GM19395 (cell line): Measurements from ENCODE around the gene CREB3L4.
"Not testable (repeated sequence)": the region's sequence is repeated elsewhere in the genome, so short reads cannot be mapped to it uniquely, and the experiment has no call there.

ENCODE experiments used
- ATAC-seq: cut with Tn5 transposase; IDR thresholded peaks from one replicate; pipeline ENCODE4 v1.9.1; 2021; ENCODE audit warnings: mild to moderate bottlenecking, moderate library complexity; ENCODE audit not compliant: unreplicated experiment

Gene CREB3L4

GRCh38 chr1:153958111-153958960, 9.4 kb upstream of the CREB3L4 start, which contains the start of gene CRTC2:
TSS of gene CRTC2 (minus strand) at chr1:153958612. CDS start at chr1:153958497, 115 bp downstream.
- peak; percentile 84 for ATAC-seq

GRCh38 chr1:153958961-153959260, 8.8 kb upstream of the CREB3L4 start:
- ATAC-seq: no peak

GRCh38 chr1:153959454-153959853, 8.2 kb upstream of the CREB3L4 start:
- ATAC-seq: no peak

DNA sequence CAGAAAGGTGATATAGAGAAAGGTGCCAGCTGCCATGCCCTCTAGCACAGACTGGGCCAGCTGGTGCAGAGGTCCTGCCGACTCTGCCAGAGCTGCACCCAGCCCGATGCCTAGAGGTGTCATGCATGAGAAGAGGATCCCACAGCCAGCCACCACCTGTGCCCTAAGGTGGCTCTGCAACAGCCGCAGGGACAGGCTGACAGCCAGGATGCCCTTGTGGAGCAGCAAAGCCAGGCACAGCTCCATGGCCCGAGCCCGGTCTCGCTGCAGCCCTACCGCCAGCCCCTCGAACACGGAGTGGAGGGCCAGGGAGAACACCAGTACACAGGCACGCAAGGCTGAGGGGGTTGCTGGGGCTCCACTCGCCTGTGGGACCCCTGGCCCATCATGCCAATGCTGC, 7.5 kb upstream of the CREB3L4 start:
- ATAC-seq: no peak

DNA sequence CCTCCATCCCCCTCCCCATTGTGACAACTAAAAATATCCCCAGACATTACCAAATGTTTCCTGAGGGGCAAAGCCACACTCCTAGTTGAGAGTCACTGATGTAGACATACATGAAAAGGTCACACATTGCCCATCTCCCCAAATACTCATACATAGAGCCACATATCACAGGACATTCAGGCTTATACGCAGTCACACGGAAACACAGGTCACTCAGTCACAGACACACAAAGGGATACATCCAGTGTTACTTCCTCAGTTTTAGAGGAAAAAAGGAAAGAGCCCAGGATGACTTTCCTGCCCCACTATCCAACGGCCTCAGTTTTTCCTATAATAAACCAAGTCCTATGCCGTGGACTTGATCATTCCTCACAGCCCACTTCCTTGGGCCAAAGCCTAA, 6.3 kb upstream of the CREB3L4 start:
- ATAC-seq: no peak

- no peak for ATAC-seq
These were observed 5.3 kb upstream of the CREB3L4 start for GRCh38 chr1:153962088-153963029.

DNA sequence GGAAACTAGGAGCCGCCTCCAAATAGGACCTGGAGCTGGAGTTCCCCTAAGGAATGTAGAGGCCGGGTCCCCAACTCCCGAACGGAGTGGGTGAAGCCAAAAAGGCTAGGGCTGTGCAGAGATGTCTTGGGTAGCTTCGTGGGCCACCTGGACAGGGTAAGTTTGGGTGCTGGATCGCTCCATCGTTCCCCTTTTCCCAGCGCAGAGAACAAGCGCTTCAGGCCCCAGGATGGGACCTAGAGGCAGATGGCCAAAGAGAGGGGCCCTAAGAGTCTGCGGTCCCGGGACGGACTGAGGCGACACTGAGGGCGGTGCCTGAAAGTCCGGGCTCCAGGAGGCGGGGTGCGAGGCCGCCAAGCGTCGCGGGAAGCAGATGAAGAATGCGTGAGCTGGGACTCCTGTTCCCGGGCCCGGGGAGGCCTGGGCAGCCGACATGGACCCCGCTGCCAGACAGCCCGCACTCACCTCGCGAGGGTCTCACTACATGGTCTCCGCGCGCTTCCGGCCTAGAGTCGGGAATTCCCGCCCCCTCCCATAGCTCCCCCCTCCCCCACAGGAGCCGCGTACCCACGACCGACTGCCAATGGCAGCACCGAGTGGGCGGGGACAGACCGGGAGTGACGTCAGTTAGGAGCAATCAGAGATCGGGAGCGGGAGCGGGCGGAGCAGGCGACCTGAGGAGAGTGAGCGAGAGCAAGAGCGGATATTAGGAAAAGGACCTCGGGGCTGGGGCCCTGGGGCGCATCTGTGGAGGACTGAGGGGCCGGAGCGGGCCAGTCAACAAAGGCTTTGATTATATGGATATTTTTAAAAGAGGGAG, 4.5 kb upstream of the CREB3L4 start, which contains the start of gene SLC39A1:
Gene SLC39A1, minus strand, starts transcription at position 508 of the 820 bp plus-strand sequence. CDS start 822 bp downstream, outside the sequence.
- ATAC-seq: peak; percentile 57

GRCh38 chr1:153963850-153964331, 3.8 kb upstream of the CREB3L4 start:
- ATAC-seq: peak; percentile 1

DNA sequence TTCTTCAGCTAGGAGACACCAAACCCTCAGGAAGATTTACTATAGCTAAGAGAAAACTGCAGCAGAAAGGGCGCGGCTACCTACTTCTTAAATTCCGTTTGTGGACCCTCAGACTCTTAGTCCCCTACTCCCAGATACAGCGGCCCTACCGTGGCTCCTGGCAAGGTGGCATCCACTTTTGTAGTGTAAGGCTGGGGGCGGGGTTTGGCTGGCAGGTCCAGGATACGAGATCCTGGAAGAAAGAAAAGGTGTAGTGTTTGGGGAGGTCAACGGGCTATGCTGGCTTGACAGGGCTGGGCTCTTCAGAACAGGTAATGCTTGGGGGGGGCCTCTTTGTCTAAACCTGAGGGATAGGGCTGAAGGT, 280 bp downstream of the CREB3L4 start:
- no peak for ATAC-seq

GRCh38 chr1:153968408-153968807, 706 bp downstream of the CREB3L4 start:
- ATAC-seq: no peak

DNA sequence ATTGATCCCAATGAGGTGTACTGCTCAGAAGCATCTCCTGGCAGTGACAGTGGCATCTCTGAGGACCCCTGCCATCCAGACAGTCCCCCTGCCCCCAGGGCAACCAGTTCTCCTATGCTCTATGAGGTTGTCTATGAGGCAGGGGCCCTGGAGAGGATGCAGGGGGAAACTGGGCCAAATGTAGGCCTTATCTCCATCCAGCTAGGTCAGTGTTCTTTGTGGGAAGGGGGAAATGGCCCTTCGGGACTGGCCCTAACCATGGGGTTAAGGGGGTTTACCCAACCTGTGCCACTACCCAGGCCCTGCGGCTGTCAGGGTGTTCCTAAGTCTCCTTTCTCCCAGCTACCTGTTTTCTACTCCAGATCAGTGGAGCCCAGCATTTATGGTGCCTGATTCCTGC, 1.3 kb downstream of the CREB3L4 start:
- no peak for ATAC-seq

DNA sequence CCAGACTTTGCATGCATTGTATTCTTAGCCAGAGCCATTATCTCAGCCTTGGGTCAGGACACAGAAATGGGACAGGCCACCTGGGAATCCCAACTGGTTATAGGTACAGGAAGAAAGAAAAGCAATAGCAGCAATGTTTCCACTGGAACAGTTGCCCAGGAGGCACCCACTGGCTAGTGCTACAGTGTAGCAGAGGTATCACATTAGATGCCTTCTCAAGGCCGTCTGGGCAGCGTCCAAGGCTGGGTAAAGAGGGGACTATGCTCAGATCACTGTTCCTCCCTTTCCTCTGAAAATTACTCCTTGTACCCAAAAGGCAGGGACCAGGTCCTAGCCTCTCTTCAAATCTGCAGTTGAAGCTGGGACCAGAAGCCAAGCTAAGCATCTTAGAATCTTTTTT, 2.6 kb downstream of the CREB3L4 start:
- no peak for ATAC-seq

DNA sequence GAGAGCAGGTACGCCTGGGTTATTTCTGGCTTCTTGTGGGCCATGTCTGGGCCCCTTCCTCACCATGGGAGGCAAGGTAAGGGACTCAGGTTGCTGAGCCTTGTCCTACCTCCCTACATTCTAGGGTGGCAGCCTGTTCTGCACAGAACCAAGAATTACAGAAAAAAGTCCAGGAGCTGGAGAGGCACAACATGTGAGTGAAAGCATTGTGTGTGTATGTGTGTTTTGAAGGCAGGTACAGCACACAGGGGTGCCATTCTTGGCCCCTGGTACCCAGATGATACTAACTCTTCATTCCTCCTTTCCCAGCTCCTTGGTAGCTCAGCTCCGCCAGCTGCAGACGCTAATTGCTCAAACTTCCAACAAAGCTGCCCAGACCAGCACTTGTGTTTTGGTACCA, 5.4 kb downstream of the CREB3L4 start:
- no peak for ATAC-seq

- no peak for ATAC-seq
These were observed 5.8 kb downstream of the CREB3L4 start for GRCh38 chr1:153973525-153973924.

- no peak for ATAC-seq
These were observed 9.1 kb downstream of the CREB3L4 start for GRCh38 chr1:153976819-153977249.

GRCh38 chr1:153977250-153978240, 9.8 kb downstream of the CREB3L4 start, which contains the start of gene JTB:
TSS of gene JTB (minus strand) at chr1:153977674. CDS start at chr1:153977252, 422 bp downstream.
- no peak for ATAC-seq

DNA sequence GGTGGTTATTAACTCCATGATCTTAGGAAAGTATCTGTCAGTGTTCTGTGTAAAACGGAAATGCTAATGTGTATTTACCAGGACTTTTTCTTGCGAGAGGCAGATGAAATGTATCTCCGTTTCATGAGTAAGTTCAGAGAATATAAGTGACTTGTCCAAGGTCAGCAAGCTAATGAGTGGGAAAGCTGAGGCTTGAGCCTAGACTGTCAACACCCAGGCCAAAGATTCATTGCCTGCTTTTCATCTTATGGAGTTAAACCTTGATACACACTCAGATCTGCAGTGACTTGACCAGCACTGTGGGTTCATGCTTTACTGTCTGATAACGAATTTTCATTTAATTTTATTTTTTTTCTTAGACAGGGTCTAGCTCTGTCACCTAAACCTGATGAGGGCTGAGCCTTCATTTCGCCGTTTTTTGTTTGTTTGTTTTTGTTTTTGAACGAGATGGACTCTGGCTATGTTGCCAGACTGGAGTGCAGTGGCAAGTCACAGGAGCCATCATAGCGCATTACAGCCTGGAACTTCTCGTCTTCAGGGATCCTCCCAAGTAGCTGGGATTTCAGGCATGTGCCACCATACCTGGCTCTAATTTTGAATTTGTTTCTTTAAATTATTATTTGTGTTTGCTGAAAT, 10.7 kb downstream of the CREB3L4 start:
- ATAC-seq: no peak

DNA sequence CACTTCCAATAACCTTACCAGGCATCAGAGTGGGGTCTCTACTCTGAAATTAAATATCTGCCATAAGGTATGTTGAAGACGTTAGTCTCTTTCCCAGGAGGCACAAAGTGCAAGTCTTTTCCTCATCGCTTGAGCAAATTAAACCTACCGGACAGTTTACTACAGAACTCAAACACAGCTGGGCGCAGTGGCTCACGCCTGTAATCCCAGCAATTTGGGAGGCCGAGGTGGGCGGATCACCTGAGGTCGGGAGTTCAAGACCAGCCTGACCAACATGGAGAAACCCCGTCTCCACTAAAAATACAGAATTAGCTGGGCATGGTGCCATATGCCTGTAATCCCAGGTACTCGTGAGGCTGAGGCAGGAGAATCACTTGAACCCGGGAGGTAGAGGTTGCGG, 11.4 kb downstream of the CREB3L4 start:
- not testable (repeated sequence) for ATAC-seq

DNA sequence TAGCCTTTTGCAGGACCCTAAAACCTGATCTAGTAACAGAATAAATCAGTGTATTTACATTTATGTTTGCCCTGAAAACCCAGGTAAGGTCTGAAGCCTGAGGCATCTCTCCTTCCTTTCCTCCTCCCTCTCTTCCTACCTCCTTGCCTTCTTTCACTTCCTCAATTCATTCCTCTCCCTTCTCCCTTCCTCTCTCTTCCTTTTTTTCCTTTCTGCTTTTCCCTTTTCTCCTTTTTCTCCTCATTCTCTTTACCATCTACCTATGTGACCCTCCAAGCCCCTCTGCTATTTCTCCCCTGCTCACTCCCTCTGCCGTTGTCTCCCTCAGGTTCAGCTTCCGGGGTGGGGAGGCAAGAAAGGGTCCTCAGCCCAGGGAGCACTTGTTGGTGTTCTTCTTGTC, 14.0 kb downstream of the CREB3L4 start:
- ATAC-seq: not testable (repeated sequence)
